GM11168 (cell line): ENCODE data around the gene TSPEAR.
"Not testable (repeated sequence)": the region's sequence is repeated elsewhere in the genome, so short reads cannot be mapped to it uniquely, and the experiment has no call there.

ENCODE experiments used
- in situ Hi-C: fragments of 300-500 bp; cut with MboI; formaldehyde crosslinking; loops from one replicate; pipeline ENCODE4 v1.12.0; 2022; ENCODE audit warnings: low sequenced_read_pairs; ENCODE audit not compliant: unreplicated experiment

The TSPEAR gene

DNA sequence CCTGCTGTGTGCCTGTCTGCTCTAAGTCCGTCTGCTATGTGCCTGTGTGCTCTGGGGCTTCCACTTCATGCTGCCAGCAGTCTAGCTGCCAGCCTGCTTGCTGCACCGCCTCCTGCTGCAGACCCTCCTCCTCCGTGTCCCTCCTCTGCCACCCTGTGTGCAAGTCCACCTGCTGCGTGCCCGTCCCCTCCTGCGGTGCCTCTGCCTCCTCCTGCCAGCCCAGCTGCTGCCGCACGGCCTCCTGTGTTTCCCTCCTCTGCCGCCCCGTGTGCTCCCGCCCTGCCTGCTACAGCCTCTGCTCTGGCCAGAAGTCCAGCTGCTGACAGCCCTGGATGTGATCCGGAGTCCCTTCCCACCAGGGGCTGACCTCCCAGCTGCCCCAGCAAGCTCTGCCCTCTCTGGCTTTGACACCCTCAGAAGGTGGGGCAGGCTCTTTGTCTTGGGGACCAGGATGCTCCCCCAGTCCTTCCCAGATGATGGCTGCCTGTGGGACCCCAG is 73.5 kb downstream of the TSPEAR start:
- in situ Hi-C loops: not testable (repeated sequence)

GRCh38 chr21:44637018-44637850 is 74.1 kb downstream of the TSPEAR start, which contains the start of gene KRTAP10-10:
Gene KRTAP10-10 (plus strand): TSS chr21:44637356. CDS start chr21:44637418, 62 bp downstream.
- in situ Hi-C loops: no loop called here

DNA sequence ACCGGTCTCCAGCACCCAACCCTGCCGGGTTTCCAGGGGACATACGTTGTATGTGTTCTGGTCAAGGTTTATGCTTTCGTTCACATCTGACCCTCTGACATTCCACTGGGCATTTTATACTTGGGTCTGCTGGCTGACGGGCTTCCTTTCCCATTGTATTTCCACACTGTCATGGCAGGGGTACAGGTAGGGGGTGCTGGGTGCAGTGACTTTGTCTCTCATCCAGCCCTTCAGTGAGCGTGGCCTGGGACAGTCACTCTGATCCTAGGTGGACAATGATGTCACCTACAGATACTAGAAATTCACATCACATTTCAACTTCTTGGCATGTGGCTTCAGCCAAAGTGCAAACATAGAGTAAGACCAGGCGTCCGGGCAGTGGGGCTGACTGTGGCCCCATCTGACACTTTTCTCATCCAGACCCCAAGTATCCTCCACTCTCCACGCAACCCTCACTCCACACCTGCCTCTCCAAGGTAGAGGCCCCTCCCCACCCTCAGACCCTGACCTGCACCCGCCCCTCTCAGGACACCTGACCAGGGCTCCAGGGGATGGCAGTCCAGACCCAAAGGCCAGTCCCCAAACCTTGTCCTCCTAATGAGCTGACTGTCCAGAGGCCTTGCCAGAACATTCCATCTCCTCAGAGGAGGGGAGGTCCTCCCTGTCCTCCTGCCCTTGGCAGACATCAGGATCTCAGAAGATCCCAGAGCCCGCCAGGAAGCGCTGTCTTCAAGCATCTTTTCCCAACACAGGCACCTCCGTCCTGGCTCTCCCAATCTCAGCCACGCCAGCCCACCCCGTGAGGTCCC is 75.0 kb downstream of the TSPEAR start:
- in situ Hi-C loops: no loop called here

- in situ Hi-C loops: no loop called here
Observed at GRCh38 chr21:44632067-44632466, 79.3 kb downstream of the TSPEAR start.

DNA sequence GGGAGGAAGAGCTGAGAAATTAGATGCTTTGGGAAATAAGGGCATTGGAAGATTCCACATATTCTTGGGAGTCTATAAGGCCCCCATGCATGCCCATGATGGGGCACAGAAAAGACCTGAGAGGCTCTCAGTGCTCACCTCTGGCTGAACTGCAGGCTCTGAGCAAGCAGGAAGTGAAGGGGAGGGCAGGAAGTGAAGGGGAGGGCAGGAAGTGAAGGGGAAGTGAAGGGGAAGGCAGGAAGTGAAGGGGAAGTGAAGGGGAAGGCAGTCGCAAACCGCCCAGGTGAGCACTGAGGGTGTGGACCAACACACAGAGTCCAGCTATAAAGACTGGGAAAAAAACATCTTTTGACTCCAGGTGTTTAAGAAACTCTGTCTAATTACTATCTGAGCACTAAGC is 80.9 kb downstream of the TSPEAR start:
- in situ Hi-C loops: no loop called here

DNA sequence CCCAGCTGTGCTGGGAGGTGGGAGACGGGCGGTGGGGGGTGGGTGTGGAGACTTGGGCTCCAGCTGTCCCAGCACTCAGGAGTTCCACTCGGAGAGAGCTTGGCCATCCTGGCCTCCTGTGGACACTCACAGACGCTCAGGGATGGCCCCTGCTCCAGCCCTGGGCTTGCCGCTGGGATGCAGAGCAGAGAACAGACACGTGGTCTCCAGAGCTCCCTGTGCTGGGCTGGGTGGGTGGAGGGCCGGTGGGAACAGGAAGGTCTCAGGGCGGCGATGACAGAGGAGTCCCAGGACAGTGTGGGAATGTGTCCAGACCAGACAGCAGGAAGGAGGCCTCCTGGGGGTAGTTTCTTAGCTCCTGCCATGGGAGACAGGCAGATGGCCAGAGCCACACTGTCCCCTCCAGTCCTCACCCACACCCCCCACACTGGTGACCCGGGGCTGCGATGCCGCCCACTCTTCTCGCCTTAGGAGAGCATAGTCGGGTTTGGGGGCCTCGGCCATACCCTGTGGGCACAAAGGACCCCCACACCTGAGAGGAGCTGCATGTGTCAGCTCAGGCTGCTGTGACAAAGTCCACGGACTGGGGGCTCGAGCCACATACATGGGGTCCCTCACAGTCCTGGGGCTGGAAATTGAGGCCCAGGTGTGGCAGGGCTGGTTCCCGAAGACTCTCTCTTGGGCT is 82.5 kb downstream of the TSPEAR start:
- in situ Hi-C loops: loop anchor here (5.0 kb wide), 1 partner anchor 77 kb away; the partner anchor contains the start of gene KRTAP10-2

- in situ Hi-C loops: loop anchor here (5.0 kb wide), 1 partner anchor 76 kb away; the partner anchor contains the start of gene KRTAP10-2
Observed at GRCh38 chr21:44627831-44628233, 83.5 kb downstream of the TSPEAR start.

- in situ Hi-C loops: loop anchor here (5.0 kb wide), 1 partner anchor 75 kb away; the partner anchor contains the start of gene KRTAP10-2
Observed at GRCh38 chr21:44627181-44627822, 84.1 kb downstream of the TSPEAR start.

- in situ Hi-C loops: loop anchor here (5.0 kb wide), 1 partner anchor 74 kb away; the partner anchor contains the start of gene KRTAP10-2
Observed at GRCh38 chr21:44626673-44627143, 84.7 kb downstream of the TSPEAR start, which contains the start of gene KRTAP10-9. Gene KRTAP10-9 (plus strand): TSS chr21:44627093. CDS start chr21:44627172, 79 bp downstream.

DNA sequence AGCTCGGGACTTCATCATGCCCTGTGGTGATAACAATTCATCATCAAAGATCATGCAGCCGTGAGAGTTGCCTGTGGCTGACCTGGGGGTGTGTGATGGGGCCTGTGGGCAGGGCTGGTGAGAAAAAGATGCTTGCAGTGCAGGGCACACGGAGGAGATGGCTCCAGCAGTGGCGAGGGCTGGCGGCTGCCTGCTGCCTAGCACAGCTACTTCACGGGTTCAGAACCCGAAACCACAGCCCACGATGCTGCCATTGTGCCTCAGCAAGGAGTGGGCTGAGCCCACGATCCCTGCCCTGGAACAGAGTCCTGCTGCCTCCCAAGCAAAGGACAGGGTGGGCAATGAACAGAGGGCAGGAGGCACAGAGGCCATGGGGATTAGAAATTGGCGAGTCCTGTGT is 85.1 kb downstream of the TSPEAR start:
- in situ Hi-C loops: loop anchor here (5.0 kb wide), 1 partner anchor 74 kb away; the partner anchor contains the start of gene KRTAP10-2

DNA sequence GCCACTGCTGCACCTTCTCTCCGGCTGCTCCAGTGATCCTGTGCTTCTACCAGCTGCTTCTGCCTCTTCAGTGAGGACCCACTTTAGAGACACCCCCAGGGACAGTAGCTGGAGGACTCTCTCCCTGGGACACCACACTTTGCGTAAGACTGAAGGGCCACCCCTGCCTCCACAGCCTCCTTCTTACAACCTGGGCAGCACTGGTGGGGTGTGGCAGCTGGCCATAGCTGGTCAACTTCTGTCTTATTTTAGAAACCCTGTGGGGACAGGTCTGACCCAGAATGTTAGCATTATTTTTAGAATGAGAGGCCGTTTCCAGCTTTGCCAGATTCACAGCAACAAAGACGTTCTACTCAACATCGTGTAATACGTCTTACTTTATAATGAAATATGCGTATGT is 85.6 kb downstream of the TSPEAR start:
- in situ Hi-C loops: loop anchor here (5.0 kb wide), 1 partner anchor 73 kb away; the partner anchor contains the start of gene KRTAP10-2

DNA sequence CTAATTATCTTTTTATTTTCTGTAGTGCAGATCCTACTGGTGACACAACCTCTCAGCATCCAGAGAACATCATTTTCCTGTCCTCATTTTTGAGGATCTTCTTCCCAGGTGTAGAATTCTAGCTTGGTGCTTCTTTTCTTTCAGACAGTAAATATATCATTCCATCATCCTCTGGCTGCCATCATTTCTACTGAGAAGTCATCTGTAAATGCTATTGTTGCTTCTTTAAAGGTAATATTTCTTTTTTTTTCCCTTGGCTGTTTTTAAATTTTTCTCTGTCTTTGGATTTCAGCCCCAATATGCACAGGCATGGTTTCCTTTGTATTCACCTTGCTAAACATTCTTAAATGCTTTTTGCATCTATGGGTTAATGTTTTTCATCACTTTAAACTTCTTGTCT is 87.8 kb downstream of the TSPEAR start:
- in situ Hi-C loops: no loop called here

DNA sequence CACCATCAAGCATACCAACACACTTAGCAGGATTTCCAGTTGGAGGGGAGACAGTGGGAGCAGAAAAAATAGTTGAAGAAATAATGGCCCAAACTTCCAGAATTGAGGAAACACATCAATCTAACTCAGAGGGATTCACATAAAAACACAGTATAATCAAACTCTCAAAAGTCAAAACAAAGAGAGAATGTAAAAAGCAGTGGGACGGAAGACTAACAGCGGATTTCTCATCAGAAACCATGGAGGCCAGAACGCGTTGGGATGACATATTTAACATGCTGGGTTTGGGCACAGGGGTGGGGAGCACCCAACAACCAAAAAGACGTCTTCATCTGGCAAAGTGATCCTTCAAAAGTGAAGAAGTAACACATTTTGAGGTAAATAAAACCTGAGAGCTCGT is 91.5 kb downstream of the TSPEAR start:
- in situ Hi-C loops: no loop called here

GRCh38 chr21:44618909-44619308 is 92.5 kb downstream of the TSPEAR start:
- in situ Hi-C loops: no loop called here

GRCh38 chr21:44618504-44618903 is 92.9 kb downstream of the TSPEAR start:
- in situ Hi-C loops: no loop called here

DNA sequence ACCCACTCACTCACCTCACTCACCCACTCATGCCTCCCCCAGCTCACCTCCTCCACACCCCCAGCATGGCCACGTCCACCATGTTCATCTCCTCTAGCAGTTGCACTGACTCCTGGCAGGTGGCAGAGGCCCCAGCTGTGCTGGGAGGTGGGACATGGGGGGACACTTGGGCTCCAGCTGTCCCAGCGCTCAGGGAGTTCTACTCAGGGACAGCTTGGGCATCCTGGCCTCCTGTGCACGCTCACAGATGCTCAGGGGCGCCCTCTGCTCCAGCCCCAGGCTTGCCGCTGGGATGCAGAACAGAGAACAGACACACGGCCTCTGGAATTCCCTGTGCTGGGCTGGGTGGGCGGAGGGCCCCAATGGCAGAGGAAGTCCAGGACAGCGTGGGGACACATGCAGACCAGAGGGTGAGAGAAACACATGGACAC is 94.3 kb downstream of the TSPEAR start:
- in situ Hi-C loops: no loop called here

DNA sequence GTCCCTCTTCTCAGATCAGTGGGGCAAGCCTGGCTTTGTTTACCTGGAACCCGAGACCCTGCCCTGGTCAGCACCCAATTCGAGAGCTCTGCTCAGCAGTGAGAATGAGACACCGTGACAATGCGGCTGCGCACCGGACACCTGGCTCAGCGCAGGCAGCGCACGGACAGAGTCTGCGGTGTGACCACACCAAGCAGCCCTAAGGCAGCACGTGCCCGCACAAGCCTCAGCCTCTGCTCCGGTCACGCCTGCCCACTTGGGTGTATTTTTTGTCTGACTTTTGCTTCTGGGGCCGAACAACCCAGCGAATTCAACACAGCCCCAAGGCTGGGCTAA is 94.8 kb downstream of the TSPEAR start:
- in situ Hi-C loops: no loop called here

DNA sequence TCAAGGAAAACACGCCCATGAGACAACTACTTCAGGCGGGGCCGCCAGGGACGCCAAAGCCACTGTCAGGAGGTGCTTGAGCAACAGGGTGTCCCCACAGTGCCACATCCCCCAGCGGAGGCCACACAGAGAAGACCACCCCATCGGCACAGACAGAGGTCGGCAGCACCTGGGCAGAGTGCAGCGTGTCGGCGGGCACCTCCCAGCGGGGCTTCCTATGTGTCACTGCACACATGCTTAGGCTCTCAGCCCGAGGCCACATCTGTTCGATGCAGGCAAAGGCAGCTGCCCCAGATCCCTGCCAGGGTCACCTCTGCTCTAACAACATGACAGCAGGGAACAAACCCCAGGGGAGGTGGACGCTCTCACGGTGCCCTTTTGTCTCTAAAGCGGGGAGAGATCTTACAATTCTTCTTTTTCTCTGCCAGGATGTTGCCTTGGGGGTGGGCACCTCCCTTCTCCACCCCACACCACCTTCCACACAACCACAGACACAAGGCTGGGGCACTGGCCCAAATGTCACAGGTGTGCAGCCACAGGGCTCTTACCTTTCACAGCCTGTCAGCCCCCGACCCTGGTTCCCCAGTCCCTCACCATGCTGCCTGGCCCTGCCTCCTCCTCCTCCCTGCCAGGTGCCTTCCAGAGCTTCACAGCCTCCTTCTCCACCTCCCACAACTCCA is 95.3 kb downstream of the TSPEAR start:
- in situ Hi-C loops: no loop called here

- in situ Hi-C loops: no loop called here
Observed at GRCh38 chr21:44615466-44615865, 95.9 kb downstream of the TSPEAR start.
